PC-3 (cell line): ENCODE results near the gene INPP5D. TPM values are rescaled to one million over a fixed set of nuclear protein-coding genes. Genes with fewer than 3 reads are reported as not detected.

ENCODE experiments used
- ATAC-seq: fragments of 200-7000 bp; cut with Tn5 transposase; 2 replicates; pipeline ENCODE4 v1.9.1; 2020; ENCODE audit warnings: mild to moderate bottlenecking, moderate library complexity
- BruUV-seq: library from RNA; stranded (reverse); fragments of 400-500 nt; replicated peaks from 2 replicates; lab custom pipeline; 2021; lab: Mats Ljungman, UMichigan
- CTCF ChIA-PET: fragments of 300-600 bp; sonication (Branson Sonifier 250); formaldehyde crosslinking; loops from one replicate; lab custom pipeline; 2022; ENCODE audit warnings: antibody characterized with exemption; lab: Charles Lee
- POLR2A ChIA-PET: fragments of 300-600 bp; sonication (Branson Sonifier 250); formaldehyde crosslinking; loops from one replicate; lab custom pipeline; 2022; ENCODE audit warnings: antibody characterized with exemption; ENCODE audit not compliant: unreplicated experiment; lab: Charles Lee
- DNase-seq: peaks from one replicate; pipeline ENCODE4 v3.0.0-alpha.2; 2015
- H2AFZ ChIP-seq: fragments of 300-600 bp; sonication (generic); 2 replicates; pipeline ENCODE4 v1.6.0; 2016; ENCODE audit warnings: antibody characterized with exemption, low read length
- H3F3A ChIP-seq: fragments of 300-600 bp; sonication (generic); one replicate; pipeline ENCODE4 v1.6.0; 2017; ENCODE audit warnings: antibody characterized with exemption, low read length, control low read depth, mild to moderate bottlenecking; ENCODE audit not compliant: unreplicated experiment
- H3K27ac ChIP-seq: fragments of 300-600 bp; sonication (generic); 2 replicates; pipeline ENCODE4 v1.5.1; 2016; ENCODE audit warnings: mild to moderate bottlenecking, low read length
- H3K27me3 ChIP-seq: fragments of 300-600 bp; sonication (generic); 2 replicates; pipeline ENCODE4 v1.6.1; 2016; ENCODE audit warnings: low read length, mixed read lengths
- H3K36me3 ChIP-seq: fragments of 300-600 bp; sonication (generic); 2 replicates; pipeline ENCODE4 v1.6.1; 2016; ENCODE audit warnings: low read depth, mixed run types, low read length, mixed read lengths
- H3K4me1 ChIP-seq: fragments of 300-600 bp; sonication (generic); 2 replicates; pipeline ENCODE4 v1.5.1; 2016; ENCODE audit warnings: low read length; ENCODE audit not compliant: insufficient read depth
- H3K4me2 ChIP-seq: fragments of 300-600 bp; sonication (generic); 2 replicates; pipeline ENCODE4 v1.6.0; 2016; ENCODE audit warnings: low read length
- H3K4me3 ChIP-seq: fragments of 300-600 bp; sonication (generic); 2 replicates; pipeline ENCODE4 v1.5.1; 2016; ENCODE audit warnings: mild to moderate bottlenecking, low read length, mixed read lengths
- H3K79me2 ChIP-seq: fragments of 300-600 bp; sonication (generic); 2 replicates; pipeline ENCODE4 v1.6.1; 2017; ENCODE audit warnings: low read length, mixed read lengths
- H3K9ac ChIP-seq: fragments of 300-600 bp; sonication (generic); 2 replicates; pipeline ENCODE4 v1.6.0; 2016; ENCODE audit warnings: mild to moderate bottlenecking, low read length
- H3K9me2 ChIP-seq: fragments of 300-600 bp; sonication (generic); replicated peaks from 2 replicates; pipeline ENCODE4 v1.6.1; 2016; ENCODE audit warnings: mixed run types, low read length, mixed read lengths
- H3K9me3 ChIP-seq: fragments of 300-600 bp; sonication (generic); 2 replicates; pipeline ENCODE4 v1.6.1; 2016; ENCODE audit warnings: low read length, mixed read lengths
- H4K20me1 ChIP-seq: fragments of 300-600 bp; sonication (generic); 2 replicates; pipeline ENCODE4 v1.6.1; 2016; ENCODE audit warnings: low read length, mixed read lengths
- CTCF ChIP-seq: fragments of 300-600 bp; sonication (generic); conservative IDR thresholded peaks from 2 replicates; pipeline ENCODE4 v1.5.1; 2017; ENCODE audit warnings: antibody characterized with exemption, low read depth, mild to moderate bottlenecking, low read length
- EZH2 ChIP-seq: fragments of 300-600 bp; sonication (generic); IDR thresholded peaks from one replicate; pipeline ENCODE4 v1.6.1; 2017; ENCODE audit warnings: antibody characterized with exemption, mild to moderate bottlenecking, low read length; ENCODE audit not compliant: unreplicated experiment
- EZH2phosphoT487 ChIP-seq: fragments of 300-600 bp; sonication (generic); IDR thresholded peaks from 2 replicates; pipeline ENCODE4 v1.6.1; 2018; ENCODE audit warnings: mild to moderate bottlenecking, antibody characterized with exemption, low read length, borderline replicate concordance
- intact Hi-C: fragments of 100-400 bp; cut with micrococcal nuclease; formaldehyde crosslinking; loops from 2 replicates; pipeline ENCODE4 v1.9.0; 2023
- total RNA-seq: library from RNA; depleted of rRNA; stranded (reverse); fragments of >200 nt; gene quantifications from 2 replicates; pipeline ENCODE4 v1.2.3, GENCODE V29; 2014

Gene INPP5D
- total RNA-seq, 1 experiment from 2014 or later, result 0.26 TPM

- no peaks in the 10 kb centered on the region for H4K20me1 ChIP-seq
- no peak overlapping the region for H3K27ac ChIP-seq
- intact Hi-C loops, result no loop called here
- H3K9me2 ChIP-seq, result no peaks in the 10 kb centered on the region
- no peak overlapping the region for H3K9ac ChIP-seq
- peaks cover 6% of the 10 kb centered on the region for H3K4me1 ChIP-seq
- no peaks in the 10 kb centered on the region for H3K9me3 ChIP-seq
- CTCF ChIA-PET, result interaction anchor here (0.6 kb wide), 1 partner anchor 184 kb away, joined by 3 read pairs; no protein-coding TSS in a partner anchor
- DNase-seq (no peak), ATAC-seq (no peak)
- H3K79me2 ChIP-seq, result no peaks in the 10 kb centered on the region
- no peaks in the 10 kb centered on the region for H3K36me3 ChIP-seq
- TF ChIP-seq EZH2phosphoT487 (no peak), EZH2 (no peak)
- no peak overlapping the region for H2AFZ ChIP-seq
- H3K4me3 ChIP-seq, result no peak overlapping the region
- POLR2A ChIA-PET, result no interaction called here
- H3F3A ChIP-seq, result no peaks in the 10 kb centered on the region
- no TSS peak for BruUV-seq
- H3K27me3 ChIP-seq, result no peaks in the 10 kb centered on the region
- no peak overlapping the region for H3K4me2 ChIP-seq
Observed at GRCh38 chr2:233235977-233236376, 175.8 kb downstream of the INPP5D start.

- no peak overlapping the region for H2AFZ ChIP-seq
- H3K4me2 ChIP-seq, result no peak overlapping the region
- TF ChIP-seq EZH2, result no peak
- TF ChIP-seq EZH2phosphoT487, result no peak
- TF ChIP-seq CTCF, result no peak
- H3F3A ChIP-seq, result no peaks in the 10 kb centered on the region
- no peak overlapping the region for H3K4me3 ChIP-seq
- H3K9me3 ChIP-seq, result no peaks in the 10 kb centered on the region
- H3K9ac ChIP-seq, result no peak overlapping the region
- ChIA-PET POLR2A (no interaction called here), CTCF (no interaction called here)
- no peaks in the 10 kb centered on the region for H3K36me3 ChIP-seq
- H4K20me1 ChIP-seq, result no peaks in the 10 kb centered on the region
- no TSS peak for BruUV-seq
- H3K27ac ChIP-seq, result no peak overlapping the region
- H3K9me2 ChIP-seq, result no peaks in the 10 kb centered on the region
- H3K4me1 ChIP-seq, result peaks cover 13% of the 10 kb centered on the region
- H3K27me3 ChIP-seq, result no peaks in the 10 kb centered on the region
- ATAC-seq, result no peak
- intact Hi-C loops, result no loop called here
- no peak for DNase-seq
- no peaks in the 10 kb centered on the region for H3K79me2 ChIP-seq
Observed at GRCh38 chr2:233236820-233237589, 176.9 kb downstream of the INPP5D start.

- Histone ChIP-seq H3K36me3 (no peaks in the 10 kb centered on the region), H3K4me3 (no peak overlapping the region), H4K20me1 (no peaks in the 10 kb centered on the region), H3K79me2 (0 out of 2 replicates have a peak, but pooled peaks cover 3% of the 10 kb centered on the region), H2AFZ (no peak overlapping the region), H3K9ac (no peak overlapping the region), H3F3A (peaks cover 4% of the 10 kb centered on the region), H3K27me3 (no peaks in the 10 kb centered on the region), H3K9me3 (no peaks in the 10 kb centered on the region), H3K4me1 (peaks cover 43% of the 10 kb centered on the region), H3K27ac (peak overlapping the region; percentile 48), H3K9me2 (no peaks in the 10 kb centered on the region), H3K4me2 (no peak overlapping the region)
- POLR2A ChIA-PET, result interaction anchor here (0.7 kb wide), 1 partner anchor 253 kb away, joined by 3 read pairs; no protein-coding TSS in a partner anchor
- ATAC-seq (peak; percentile 43), DNase-seq (peak; percentile 67)
- intact Hi-C loops, result no loop called here
- BruUV-seq, result no TSS peak
- no peak for TF ChIP-seq CTCF
- TF ChIP-seq EZH2phosphoT487, result no peak
- no peak for TF ChIP-seq EZH2
- CTCF ChIA-PET, result no interaction called here
Observed at GRCh38 chr2:233240897-233241296, 180.8 kb downstream of the INPP5D start.
